Stimulated activated CD8-positive, alpha-beta memory T cell treated with anti-CD3 and anti-CD28 coated beads, Interleukin-12 subunit alpha, Interleukin-12 subunit beta, amount 100 ng/mL, for 24 hours (primary cell): ENCODE results near the gene IL1R1.

Experiments
- DNase-seq: peaks from one replicate; pipeline ENCODE4 v3.0.0-alpha.2; 2020; ENCODE audit errors: extremely low read depth

Gene IL1R1

DNA sequence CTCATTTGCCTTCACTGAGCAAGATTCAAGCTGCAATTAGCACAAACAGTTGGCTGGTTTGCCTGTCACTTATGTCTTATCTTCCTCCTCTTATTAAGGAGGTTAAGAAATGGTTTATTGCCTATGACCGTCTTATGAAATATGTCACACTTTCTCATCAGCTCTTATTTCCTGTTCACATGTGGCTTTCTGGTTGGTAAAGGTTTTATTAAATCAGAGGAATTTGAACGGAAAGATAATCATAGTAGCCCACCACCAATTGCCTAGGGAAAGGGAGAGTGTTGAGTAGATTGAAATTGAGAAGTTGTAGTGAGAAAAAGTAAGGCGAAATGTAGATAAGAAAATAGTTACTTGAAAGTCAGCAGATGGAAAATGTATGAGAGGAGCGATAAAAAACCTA, 4.2 kb upstream of the IL1R1 start:
- no peak for DNase-seq

- no peak for DNase-seq
These were observed 2.7 kb upstream of the IL1R1 start for GRCh38 chr2:102139851-102140250.

DNA sequence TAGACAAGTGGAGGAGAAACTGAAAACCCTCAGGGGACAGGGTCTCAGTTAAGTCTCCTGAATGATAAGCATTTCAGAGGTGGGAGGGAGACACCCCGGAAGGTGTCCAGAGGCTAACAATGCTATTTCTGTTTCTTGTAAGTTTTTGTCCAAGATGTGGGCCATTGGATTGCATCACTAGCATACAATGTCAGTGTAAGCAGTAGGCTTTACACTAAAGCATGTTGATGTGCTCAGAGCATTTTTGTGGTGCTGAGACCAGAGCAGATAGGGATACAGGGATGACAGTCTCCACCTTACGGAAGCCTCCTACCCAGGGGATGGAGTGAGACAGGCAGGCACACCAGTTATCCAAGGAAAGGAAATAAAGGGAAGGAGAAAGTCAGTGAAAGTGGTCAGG, 2.2 kb upstream of the IL1R1 start:
- DNase-seq: no peak

GRCh38 chr2:102141011-102141943, 1.3 kb upstream of the IL1R1 start:
- DNase-seq: no peak

DNA sequence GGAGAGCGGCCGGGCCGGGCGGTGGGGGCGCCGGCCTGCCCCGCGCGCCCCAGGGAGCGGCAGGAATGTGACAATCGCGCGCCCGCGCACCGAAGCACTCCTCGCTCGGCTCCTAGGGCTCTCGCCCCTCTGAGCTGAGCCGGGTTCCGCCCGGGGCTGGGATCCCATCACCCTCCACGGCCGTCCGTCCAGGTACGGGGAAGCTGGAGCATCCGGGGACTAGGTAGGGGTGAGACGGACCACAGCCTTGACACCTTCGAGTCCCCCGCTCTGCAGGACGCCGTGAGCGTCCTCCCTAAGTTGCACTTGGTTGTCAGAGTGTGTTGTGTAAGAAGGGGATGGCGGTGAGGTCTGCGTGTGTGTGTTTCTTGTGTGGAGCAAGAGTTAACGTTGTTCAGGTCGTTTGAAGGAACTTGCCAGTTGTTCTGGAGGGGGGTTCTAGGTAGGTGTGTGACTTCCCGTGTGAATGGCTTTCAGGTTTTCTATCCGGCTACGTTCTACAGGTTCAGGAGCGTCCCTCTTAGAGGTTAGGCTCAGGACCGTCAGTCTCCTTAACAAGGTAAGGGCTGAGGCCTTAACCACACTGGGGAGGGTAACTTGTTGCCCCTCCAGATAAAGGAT, 393 bp downstream of the IL1R1 start:
- DNase-seq: no peak

DNA sequence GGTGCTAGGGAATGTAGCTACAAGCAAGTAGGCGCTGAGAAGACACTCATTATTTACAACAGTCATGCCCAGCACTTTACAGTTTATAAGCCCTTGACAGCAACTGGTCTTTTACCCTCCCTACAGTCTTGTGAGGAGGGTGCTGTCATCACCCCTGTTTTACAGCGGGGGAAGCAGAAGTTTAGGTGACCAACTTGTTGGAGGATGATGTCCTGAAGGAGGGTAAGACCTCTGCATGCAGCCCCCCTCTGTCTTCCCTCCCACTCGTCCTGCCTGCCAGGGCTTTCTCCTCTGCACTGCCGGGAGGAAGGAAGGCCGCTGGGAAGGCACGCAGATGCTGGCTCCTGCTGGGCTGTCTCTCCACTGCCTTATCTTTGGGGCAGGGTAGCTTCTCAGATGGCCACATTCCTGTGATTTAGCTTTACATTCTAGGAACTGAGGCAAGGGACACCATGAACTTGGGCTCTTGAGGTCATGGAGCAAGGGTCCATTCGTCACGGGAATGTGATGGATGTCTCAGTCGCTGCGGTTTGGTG, 972 bp downstream of the IL1R1 start:
- no peak for DNase-seq

DNA sequence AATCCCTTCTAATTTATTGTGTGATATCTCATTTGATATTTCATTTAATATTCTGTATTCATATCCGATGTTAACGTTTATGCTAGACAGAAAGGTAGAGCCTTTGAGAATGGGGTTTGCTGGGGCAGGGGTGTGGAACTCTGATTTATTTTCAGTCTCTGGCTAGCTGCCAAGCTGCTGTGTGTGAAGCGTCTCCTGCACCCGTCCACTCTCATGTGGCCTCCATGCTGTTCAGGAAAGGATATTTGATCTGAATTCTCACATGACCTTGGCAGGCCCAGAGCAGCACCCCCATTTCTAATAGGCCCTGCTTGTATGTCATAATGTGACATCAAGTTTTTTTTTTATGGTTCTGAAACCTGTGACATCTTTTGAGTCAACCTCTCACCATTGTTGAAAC, 1.6 kb downstream of the IL1R1 start:
- no peak for DNase-seq

DNA sequence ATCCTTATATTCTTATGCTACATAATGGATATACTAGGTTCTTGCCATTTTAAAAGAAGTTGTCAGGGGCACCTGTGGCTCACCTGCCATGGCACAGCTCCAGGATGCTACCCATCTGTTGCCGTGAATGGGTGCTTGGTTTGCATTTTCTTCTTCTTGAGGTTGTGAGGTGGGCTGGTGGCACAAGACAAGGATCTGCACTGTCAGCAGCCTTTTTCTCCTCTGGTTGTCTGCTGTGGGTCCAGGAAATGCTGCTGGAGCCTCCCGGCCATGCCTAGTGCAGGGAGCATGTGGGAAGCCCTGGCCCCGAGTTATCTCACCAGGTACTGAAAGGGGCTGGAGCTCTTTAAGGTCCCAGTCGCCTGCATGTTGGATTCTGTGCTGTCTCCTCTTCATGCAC, 2.6 kb downstream of the IL1R1 start:
- no peak for DNase-seq

GRCh38 chr2:102145934-102146333, 3.4 kb downstream of the IL1R1 start:
- DNase-seq: no peak

DNA sequence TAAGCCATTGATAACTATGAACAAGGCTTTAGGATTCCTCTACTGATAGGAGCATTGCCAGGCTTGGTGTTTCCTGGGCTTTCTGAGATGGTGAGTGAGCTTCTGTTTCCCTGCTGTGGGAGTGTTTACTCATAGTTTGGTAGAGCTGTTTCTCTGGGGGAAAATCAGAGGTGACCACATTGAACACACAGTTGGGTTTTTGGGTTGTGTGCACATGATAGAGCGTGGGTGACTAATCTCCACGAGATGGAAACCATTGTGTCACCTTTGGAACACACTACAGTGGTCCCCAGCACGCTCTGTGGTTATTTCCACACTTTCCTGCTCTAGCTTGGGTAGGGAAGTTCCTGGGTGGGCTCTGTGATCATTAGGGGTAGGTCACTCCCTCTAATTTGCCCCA, 5.4 kb downstream of the IL1R1 start:
- peak; percentile 34 for DNase-seq

- no peak for DNase-seq
These were observed 6.7 kb downstream of the IL1R1 start for GRCh38 chr2:102149243-102149642.

GRCh38 chr2:102149644-102150455, 7.3 kb downstream of the IL1R1 start:
- no peak for DNase-seq

- no peak for DNase-seq
These were observed 11.8 kb downstream of the IL1R1 start for GRCh38 chr2:102154364-102154763.

DNA sequence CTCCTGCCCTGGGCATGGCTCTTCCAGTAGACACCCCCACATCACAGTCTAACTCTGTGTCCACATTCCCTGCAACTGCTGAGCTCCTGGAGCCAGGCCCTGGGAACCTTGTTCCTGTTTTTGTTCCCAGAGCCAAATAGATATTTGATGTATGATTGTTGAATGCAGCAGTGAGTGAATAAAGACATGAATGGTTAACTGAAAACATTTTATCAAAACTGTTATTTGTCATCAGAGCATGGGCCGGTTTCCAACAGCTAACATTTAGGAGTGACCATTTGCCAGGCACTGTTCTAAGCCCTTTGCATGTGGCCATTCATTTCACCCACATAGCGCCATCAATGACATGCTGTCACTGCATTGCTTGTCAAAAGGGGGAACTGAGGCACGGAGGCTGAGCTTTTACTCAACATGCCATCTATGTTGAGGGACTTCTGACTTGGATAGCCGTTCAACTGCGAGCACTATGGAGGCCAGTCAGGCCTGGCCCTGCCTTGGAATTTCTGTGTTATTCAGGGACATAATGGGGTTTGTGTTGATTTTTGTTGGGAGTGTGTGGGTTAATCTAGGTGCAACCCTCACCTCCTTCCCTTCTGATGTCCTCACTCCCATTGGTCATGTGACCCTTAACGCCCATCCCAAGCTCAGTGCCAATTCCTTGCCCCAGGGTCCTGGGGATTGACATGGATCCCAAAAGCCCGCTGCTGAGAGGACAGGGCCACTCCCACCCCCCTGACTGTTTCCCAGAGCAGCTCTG, 12.6 kb downstream of the IL1R1 start:
- no peak for DNase-seq

DNA sequence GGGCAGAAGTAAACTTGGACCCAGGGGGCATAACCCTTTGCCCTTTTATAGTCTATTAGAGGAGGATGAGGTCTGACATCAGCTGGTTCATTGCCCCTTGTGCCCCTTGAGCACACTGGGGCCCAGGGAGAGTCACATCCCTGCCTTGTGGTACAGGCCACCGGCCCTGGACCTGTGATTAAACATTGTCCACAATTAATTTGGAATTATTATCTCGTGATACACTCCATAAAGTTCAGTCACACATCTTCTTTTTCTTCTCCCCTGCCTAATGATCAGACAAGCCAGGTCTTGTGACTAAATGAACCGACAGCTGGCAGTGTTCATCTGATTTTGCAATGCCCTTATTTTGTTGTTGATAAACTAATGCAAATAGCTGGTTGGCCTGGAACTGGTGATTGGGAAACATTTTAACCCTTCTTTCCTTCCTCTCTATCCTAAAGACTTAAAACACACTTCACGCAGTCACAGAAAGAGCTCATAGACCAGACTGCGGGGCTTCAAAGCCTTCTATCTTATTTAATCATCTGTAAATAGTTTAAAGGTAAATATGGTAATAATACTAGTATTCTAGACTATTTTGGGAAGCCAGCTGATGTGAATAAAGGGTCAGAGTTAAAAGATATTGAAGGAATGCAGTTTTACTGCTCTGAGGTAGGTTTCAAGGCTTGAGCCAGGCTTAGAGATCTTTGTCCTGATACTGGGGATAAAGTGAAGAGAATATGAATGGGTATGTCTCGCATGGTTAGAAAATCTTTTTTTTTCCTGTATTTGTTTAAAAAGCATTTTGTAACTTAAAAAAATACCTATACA, 13.4 kb downstream of the IL1R1 start:
- no peak for DNase-seq

- no peak for DNase-seq
These were observed 15.6 kb downstream of the IL1R1 start for GRCh38 chr2:102158011-102158755.

DNA sequence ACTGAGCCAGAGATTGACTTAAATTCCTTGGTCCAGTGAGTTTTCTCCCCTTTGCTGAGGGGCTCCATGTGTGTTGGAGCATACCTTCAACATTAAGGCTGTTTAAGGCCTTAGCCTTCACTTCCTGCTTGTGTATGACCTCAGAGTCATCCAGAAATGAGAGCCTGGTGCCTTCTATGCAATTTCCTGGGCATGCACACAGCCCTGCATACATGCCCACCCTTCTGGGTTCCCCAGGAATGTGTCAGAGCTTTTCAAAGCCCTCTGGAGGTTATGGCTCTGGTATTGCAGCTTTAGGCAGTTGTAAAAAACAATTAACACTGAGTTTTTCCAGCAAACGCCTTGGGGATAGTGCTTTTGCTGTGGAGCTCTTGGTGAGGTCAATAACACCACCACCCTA, 16.7 kb downstream of the IL1R1 start:
- DNase-seq: no peak

- DNase-seq: no peak
These were observed 23.8 kb downstream of the IL1R1 start for GRCh38 chr2:102166189-102166845.

DNA sequence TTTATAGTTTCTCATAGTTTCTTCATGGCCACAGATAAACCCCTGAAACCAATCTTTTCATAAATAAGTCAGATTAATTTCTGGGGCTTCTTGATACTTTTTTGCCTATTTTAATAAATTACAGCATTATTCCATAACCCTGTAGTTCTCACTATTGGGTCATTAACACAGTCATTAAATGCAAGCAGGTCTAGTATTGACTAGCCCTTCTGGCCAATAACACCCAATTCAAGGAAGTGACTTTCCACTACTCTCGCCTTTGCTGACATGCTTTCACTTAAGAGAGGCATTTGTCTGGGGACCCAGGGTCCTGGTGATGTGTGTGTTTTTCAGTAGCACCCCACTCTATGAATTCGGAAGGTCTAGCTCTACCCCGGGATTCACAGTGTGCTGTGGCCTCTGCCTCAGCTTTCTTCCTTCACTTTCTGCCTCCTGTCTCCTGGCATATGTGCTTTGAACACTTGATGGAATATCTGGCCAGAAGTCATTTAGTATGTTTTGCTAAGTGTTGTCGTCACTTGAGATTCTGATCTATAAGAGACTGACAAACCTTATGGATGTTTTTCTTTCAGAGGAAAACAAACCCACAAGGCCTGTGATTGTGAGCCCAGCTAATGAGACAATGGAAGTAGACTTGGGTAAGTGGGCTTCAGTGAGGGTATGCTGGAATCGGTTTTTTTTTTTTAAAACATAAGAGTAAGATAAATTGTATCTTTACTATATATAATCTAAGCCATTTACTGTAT, 25.7 kb downstream of the IL1R1 start:
- no peak for DNase-seq
